K562 (cell line): Measurements from ENCODE around the gene MPI. TPM values are rescaled to one million over a fixed set of nuclear protein-coding genes. Genes with fewer than 3 reads are reported as not detected.

Source experiments
- ATF4 ChIP-seq: fragments of 450-650 bp; formaldehyde crosslinking; IDR thresholded peaks from 2 replicates; pipeline ENCODE4 v1.4.0; 2022; ENCODE audit warnings: mild to moderate bottlenecking, moderate library complexity
- E2F8 ChIP-seq: fragments of 450-650 bp; IDR thresholded peaks from 2 replicates; pipeline ENCODE4 v1.7.1; 2018; ENCODE audit warnings: mild to moderate bottlenecking, low read depth; ENCODE audit not compliant: partially characterized antibody
- ETV1 ChIP-seq: fragments of 450-650 bp; conservative IDR thresholded peaks from 2 replicates; pipeline ENCODE4 v1.6.1; 2016; ENCODE audit warnings: missing genetic modification characterization, control low read depth, low read depth, missing compliant biosample characterization
- FOXK2 ChIP-seq, 2 experiments: fragments of 450-650 bp; IDR thresholded peaks in 1 of 2; conservative IDR thresholded peaks in 1 of 2; 2 replicates each; pipeline ENCODE4 v1.6.1; 2016; ENCODE audit warnings: low read depth in 2 of 2, mild to moderate bottlenecking in 1 of 2
- FOXP4 ChIP-seq: sonication (generic); formaldehyde crosslinking; IDR thresholded peaks from 2 replicates; pipeline ENCODE4 v1.8.0; 2022; ENCODE audit warnings: mild to moderate bottlenecking, missing genetic modification reagents, borderline replicate concordance
- IRF2 ChIP-seq: sonication (generic); formaldehyde crosslinking; IDR thresholded peaks from 2 replicates; pipeline ENCODE4 v1.8.1; 2022; ENCODE audit warnings: mild to moderate bottlenecking, missing genetic modification reagents
- JUNB ChIP-seq: fragments of 450-650 bp; formaldehyde crosslinking; conservative IDR thresholded peaks from 2 replicates; pipeline ENCODE4 v1.4.0; 2020; ENCODE audit warnings: mild to moderate bottlenecking
- JUND ChIP-seq, 2 experiments: IDR thresholded peaks; 2 replicates in 1 of 2; 3 replicates in 1 of 2; pipeline ENCODE4 v1.6.1; 2011; ENCODE audit warnings: borderline replicate concordance in 2 of 2, low read depth in 2 of 2, low read length in 2 of 2, improper control_type of control experiment in 1 of 2, missing biosample characterization in 1 of 2, missing genetic modification characterization in 1 of 2, missing genetic modification reagents in 1 of 2
- NCOA4 ChIP-seq: fragments of 450-650 bp; IDR thresholded peaks from 2 replicates; pipeline ENCODE4 v1.6.1; 2018; ENCODE audit warnings: mild to moderate bottlenecking; ENCODE audit not compliant: partially characterized antibody
- NCOA6 ChIP-seq: fragments of 450-650 bp; IDR thresholded peaks from 2 replicates; pipeline ENCODE4 v1.6.1; 2017; ENCODE audit warnings: mild to moderate bottlenecking
- NR2C2 ChIP-seq, 2 experiments: fragments of 200-800 bp in 1 of 2; sonication (Bioruptor generic) in 1 of 2; sonication (generic) in 1 of 2; formaldehyde crosslinking in 1 of 2; IDR thresholded peaks; 2 replicates each; pipeline versions ENCODE4 v1.6.1 to v1.8.0; 2016 to 2022; ENCODE audit warnings: mild to moderate bottlenecking in 1 of 2, missing compliant biosample characterization in 1 of 2, missing genetic modification characterization in 1 of 2, missing genetic modification reagents in 1 of 2
- RBM14 ChIP-seq: fragments of 200-400 bp; formaldehyde crosslinking; IDR thresholded peaks from 2 replicates; pipeline ENCODE4 v1.6.1; 2018; ENCODE audit warnings: low read depth, mild to moderate bottlenecking, low read length, moderate library complexity, borderline replicate concordance; ENCODE audit not compliant: insufficient read depth
- SAP30 ChIP-seq: fragments of 200-600 bp; sonication (generic); IDR thresholded peaks from 2 replicates; pipeline ENCODE4 v1.6.1; 2012; ENCODE audit warnings: borderline replicate concordance, low read depth, mild to moderate bottlenecking, moderate library complexity, low read length, control low read depth, inconsistent platforms; ENCODE audit not compliant: insufficient read depth, poor library complexity, severe bottlenecking
- SMAD1 ChIP-seq: fragments of 150-350 bp; IDR thresholded peaks from 2 replicates; pipeline ENCODE4 v1.6.1; 2014; ENCODE audit warnings: low read length, low read depth; ENCODE audit not compliant: partially characterized antibody
- SMAD2 ChIP-seq: fragments of 150-350 bp; IDR thresholded peaks from 2 replicates; pipeline ENCODE4 v1.6.1; 2014; ENCODE audit warnings: low read depth, mild to moderate bottlenecking, low read length
- SMAD3 ChIP-seq: fragments of 450-650 bp; formaldehyde crosslinking; conservative IDR thresholded peaks from 2 replicates; pipeline ENCODE4 v1.4.0; 2020; ENCODE audit warnings: mild to moderate bottlenecking
- SMC3 ChIP-seq: conservative IDR thresholded peaks from 2 replicates; pipeline ENCODE4 v1.6.1; 2011; ENCODE audit warnings: low read depth, low read length, improper control_type of control experiment; ENCODE audit not compliant: insufficient read depth
- STAG1 ChIP-seq: sonication (generic); formaldehyde crosslinking; IDR thresholded peaks from 2 replicates; pipeline ENCODE4 v1.5.0; 2020; ENCODE audit warnings: missing genetic modification reagents, borderline replicate concordance
- ZBTB17 ChIP-seq: fragments of 450-650 bp; formaldehyde crosslinking; IDR thresholded peaks from 2 replicates; pipeline ENCODE4 v1.4.0; 2020; ENCODE audit warnings: mild to moderate bottlenecking
- ZKSCAN3 ChIP-seq: fragments of 250-450 bp; sonication (Bioruptor Pico); IDR thresholded peaks from 2 replicates; pipeline ENCODE4 v1.4.0; 2020
- ZNF197 ChIP-seq: fragments of 200-800 bp; sonication (Bioruptor generic); IDR thresholded peaks from 2 replicates; pipeline ENCODE4 v1.6.1; 2016; ENCODE audit warnings: low read depth, missing genetic modification characterization, missing compliant biosample characterization
- polyA plus RNA-seq, 8 experiments: library from polyadenylated mRNA; depleted of rRNA in 4 of 8; stranded (reverse) in 5 of 8; unstranded in 3 of 8; fragments of >200 nt; fragmentation: Nextera tagmentation in 2 of 8; fragmentation: Illumina TruSeq in 1 of 8; extraction: Ambion mirVana in 2 of 8; extraction: Trizol in 1 of 8; gene quantifications; 2 replicates each; pipeline versions ENCODE4 v1.2.1 to v1.2.3, GENCODE V29; 2011 to 2014; ENCODE audit warnings: inconsistent platforms in 1 of 8, missing spikeins in 1 of 8
- total RNA-seq, 7 experiments: library from RNA; depleted of rRNA in 6 of 7; stranded (reverse); fragments of >200 nt in 6 of 7; fragmentation: Illumina TruSeq in 2 of 7; extraction: Trizol in 2 of 7; gene quantifications; 2 replicates each; pipeline versions ENCODE4 v1.2.1 to v1.2.3, GENCODE V29; 2011 to 2021; ENCODE audit warnings: low replicate concordance in 1 of 7

MPI gene
- total and polyA plus RNA-seq, 9 of the 15 experiments (the other 6 are each of a cell fraction or from before 2014, with no cell fraction given), result 30.7 to 105 (median 40.5) TPM

- TF ChIP-seq E2F8 (no peak), RBM14 (no peak), IRF2 (CRISPR knock-in tag) (peak; percentile 35; the same call in 1 of the 2 replicates), SMAD3 (CRISPR knock-in tag) (no peak), ZBTB17 (CRISPR knock-in tag) (no peak), ATF4 (CRISPR knock-in tag) (no peak), SMAD1 (no peak), ETV1 (tag) (no peak), FOXK2 (conservative IDR thresholded peaks at IDR 0.05 in 1 of 2, IDR thresholded peaks at IDR 0.05 in 1 of 2; ENCODE audit: low read depth in 2 of 2) (no peak; a peak in 1 of 4 replicates), FOXP4 (peak; percentile 67; the same call in 1 of the 2 replicates), ZKSCAN3 (CRISPR knock-in tag) (no peak), JUNB (no peak), STAG1 (CRISPR knock-in tag) (no peak), SMC3 (no peak), JUND (IDR thresholded peaks at IDR 0.05; ENCODE audit: borderline replicate concordance, low read depth, low read length) (peak; percentile 59; the same call in 1 of the 2 replicates), JUND (tag; IDR thresholded peaks at IDR 0.05; ENCODE audit: borderline replicate concordance, low read depth, low read length) (peak; percentile 74; the same call in 1 of the 3 replicates), ZNF197 (no peak), SMAD2 (no peak), NCOA6 (no peak), SAP30 (peak; percentile 29), NCOA4 (no peak), NR2C2 (CRISPR knock-in tag; IDR thresholded peaks at IDR 0.05) (peak; percentile 81; the same call in 1 of the 2 replicates), NR2C2 (tag; IDR thresholded peaks at IDR 0.05) (peak; percentile 89)
Observed at GRCh38 chr15:74937590-74938371, 47.9 kb downstream of the MPI start, which contains the start of gene COX5A (continued).
